Activated naive CD4-positive, alpha-beta T cell treated with Interleukin-2 at 50 U/mL for 16 hours (primary cell): ENCODE data around the gene OR10J1.
"Not testable (repeated sequence)": the region's sequence is repeated elsewhere in the genome, so short reads cannot be mapped to it uniquely, and the experiment has no call there.

Experiments used
- DNase-seq: peaks from one replicate; pipeline ENCODE4 v3.0.0-alpha.2; 2020

The OR10J1 gene, protein sequence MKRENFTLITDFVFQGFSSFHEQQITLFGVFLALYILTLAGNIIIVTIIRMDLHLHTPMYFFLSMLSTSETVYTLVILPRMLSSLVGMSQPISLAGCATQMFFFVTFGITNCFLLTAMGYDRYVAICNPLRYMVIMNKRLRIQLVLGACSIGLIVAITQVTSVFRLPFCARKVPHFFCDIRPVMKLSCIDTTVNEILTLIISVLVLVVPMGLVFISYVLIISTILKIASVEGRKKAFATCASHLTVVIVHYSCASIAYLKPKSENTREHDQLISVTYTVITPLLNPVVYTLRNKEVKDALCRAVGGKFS

DNA sequence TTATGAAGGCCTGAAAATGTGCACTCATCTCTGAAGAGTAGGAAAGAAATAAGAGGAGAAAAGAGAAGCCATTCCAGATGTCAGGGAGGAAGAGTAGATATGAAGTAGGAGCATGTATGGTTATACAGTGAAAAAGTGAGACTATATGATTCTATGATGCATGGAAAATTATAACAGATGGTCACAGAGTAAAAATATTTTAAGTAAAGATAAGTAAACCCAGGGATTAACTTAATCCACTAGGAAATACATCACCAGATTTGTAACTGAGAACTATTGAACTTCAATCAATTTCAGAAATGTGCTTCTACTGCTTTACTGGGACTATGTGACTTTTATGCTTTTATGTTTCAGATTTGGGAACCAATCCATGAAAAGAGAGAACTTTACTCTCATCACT, at the start of gene OR10J1:
Gene OR10J1 (plus strand): TSS at position 301 of the 400 bp plus-strand sequence. CDS start 70 bp downstream, at position 371.
- DNase-seq = no peak

- DNase-seq = no peak
These were observed 32.7 kb upstream of the OR10J1 start for GRCh38 chr1:159406821-159407220.

DNA sequence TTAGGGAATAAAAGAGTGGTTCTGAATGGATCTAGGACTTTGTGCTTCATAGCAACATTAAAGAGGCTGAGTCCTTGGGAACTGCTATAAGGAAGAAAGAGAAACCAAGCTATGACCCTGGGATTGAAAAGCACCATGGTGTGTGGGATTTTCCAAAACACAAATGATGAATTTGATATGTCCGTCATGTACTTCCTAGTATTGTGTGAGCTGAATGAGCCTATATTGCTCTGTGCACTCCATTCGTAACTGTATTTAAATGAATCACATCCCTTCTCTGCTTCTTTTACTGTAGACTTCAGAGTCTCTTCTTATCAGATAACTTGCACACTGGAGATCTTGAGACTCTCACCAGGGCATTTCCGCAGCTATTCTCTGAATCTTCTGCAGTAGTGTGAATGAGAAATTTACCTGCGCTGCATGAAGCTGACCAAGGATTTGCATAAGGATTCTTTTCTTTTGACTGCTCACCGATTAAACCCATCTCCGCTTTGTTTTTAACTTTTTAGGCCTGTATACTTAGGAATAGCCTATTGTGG, 30.6 kb upstream of the OR10J1 start:
- DNase-seq = no peak

DNA sequence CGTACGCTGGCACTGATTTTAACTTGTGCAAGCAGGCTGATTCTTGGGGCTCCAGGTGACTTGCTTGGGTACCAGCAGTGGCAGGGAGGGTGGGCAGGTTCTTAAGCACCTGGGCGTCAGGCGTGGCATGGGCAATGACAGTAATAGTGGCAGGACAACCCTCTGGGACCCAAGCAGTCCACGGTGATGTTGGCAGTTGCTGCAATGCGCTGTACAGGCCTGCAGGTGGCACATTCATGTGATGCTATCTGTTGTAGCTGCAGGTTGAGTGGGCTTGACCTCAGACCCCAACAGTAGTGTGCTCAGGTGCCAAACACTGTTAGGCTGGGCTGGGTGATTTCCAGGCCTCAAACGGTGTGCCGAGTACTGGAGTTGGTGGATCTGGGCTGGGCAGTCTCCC, 17.7 kb upstream of the OR10J1 start:
- no peak for DNase-seq

- DNase-seq = no peak
These were observed 11.0 kb upstream of the OR10J1 start for GRCh38 chr1:159428536-159428935.

DNA sequence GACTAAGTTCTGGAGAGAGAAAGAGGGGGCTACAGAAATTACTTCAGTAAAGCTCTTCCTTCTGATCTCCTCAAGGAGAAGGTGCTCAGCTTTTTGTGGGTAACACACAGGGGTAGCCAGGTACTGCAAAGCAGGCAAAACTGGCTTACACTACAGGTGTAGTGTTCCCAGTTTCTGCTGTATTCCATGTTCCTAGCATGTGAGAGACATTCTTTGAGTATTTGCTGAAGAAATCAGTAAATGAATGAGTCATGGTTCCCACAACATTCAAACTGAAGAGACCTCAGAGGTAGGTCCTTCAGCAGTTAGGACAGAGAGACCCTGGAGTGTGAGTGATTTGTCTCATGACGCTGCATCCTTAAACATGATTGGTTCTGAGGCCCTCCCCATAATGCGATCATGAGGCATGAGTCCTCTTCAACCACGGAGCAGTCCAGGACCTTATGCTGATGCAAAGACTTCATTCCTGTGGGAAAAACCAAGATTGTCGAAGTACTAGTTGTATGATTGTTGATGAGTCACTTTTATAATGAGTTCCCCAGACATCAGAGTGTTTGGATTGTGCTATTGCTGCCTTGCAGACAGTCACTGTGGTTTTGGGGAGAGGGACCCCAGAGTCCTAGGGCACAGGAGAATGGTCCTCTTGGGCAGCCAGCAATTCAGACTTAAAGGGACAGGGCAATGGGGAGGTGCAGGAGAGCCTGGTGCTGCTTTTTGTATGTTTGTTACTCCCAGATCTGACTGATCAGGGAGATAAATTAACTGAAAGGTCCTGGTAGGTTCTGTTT, 10.3 kb upstream of the OR10J1 start:
- no peak for DNase-seq

DNA sequence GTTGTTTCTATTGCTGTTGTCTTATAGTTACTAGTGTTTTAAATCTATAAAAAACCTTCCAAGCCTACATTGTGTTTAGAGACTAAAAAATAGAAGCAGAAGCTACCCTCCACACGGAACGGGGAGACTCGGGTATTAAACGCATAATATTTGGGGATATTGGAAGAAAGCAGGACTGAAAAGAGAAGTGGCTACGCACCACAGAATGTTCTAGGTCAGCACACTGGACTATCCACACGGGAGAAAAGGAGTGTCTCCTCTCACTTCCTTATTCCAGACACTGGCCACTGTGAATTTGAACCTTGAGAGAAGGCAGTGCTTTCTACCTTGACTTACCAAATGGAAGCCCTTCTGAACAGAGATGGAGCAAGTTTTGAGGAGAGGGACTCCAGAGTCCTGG, 8.5 kb upstream of the OR10J1 start:
- DNase-seq = no peak

GRCh38 chr1:159431904-159432303, 7.6 kb upstream of the OR10J1 start, which contains the start of gene OR10J4:
TSS of gene OR10J4 (plus strand) at chr1:159432204.
- no peak for DNase-seq

GRCh38 chr1:159436469-159436868, 3.1 kb upstream of the OR10J1 start:
- DNase-seq = no peak

DNA sequence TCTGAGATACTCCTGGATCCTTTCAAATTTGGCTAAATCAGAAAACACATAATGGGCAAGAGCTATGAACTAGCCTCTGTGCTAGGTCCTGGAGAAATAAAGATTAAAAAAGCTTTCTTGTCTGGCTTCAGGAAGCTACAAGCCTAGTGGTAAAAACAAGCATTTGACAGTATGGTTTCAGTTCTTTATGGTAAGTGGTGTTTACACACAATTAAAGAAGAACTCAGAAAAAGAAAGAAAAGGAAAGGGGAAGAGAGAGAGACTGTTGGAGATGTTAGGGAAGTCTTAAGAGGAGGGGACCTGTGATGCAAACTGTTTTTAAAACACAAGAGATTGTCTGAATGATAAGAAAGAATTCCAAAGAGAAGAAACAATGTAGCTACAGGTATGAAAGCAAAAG, 1.8 kb downstream of the OR10J1 start:
- DNase-seq = no peak

DNA sequence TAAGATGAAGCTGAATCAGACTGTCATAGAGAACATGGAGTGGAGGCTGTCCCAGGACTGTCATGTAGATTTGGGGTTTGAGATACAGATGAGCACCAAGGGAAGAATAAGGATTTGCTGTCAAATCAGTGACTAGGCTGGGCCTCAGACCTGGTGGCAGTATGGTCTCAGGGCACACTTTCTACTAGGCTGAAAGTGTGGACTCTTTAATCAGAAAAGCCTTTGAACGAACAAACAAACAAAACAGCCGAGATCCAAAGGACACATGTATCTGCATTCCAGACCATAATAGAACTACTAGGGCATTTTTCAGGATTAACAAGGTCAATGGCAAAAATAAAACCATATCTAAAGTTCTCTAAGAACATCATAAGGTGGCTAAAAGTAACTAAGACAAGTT, 2.9 kb downstream of the OR10J1 start:
- DNase-seq = no peak

GRCh38 chr1:159443066-159443750, 3.7 kb downstream of the OR10J1 start:
- no peak for DNase-seq

- DNase-seq = no peak
These were observed 5.0 kb downstream of the OR10J1 start for GRCh38 chr1:159444511-159444910.

DNA sequence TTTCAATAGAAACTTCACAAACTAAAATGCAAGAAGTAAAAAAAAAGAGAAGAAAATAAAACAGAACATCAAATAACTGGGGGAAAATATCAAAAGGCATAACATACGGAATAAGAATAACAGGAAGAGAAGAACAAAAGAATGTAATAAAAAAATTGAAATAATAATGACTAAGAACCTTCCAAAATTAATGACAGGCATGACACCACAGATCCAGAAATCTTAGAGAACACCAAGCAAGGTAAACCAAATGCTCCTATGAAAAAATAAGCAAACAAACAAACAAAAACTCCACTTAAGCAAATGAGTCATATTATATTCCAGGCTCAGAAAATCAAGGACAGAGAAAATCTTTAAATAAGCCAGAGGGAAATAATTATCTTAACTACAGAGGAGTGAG, 8.7 kb downstream of the OR10J1 start:
- DNase-seq = no peak

DNA sequence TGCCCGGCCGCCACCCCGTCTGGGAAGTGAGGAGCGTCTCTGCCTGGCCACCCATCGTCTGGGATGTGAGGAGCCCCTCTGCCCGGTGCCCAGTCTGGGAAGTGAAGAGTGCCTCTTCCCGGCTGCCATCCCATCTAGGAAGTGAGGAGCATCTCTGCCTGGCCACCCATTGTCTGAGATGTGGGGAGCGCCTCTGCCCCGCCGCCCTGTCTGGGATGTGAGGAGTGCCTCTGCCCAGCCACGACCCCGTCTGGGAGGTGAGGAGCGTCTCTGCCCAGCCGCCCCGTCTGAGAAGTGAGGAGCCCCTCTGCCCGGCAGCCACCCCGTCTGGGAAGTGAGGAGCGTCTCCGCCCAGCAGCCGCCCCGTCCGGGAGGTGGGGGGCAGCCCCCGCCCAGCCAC, 10.1 kb downstream of the OR10J1 start:
- not testable (repeated sequence) for DNase-seq

- DNase-seq = no peak
These were observed 20.0 kb downstream of the OR10J1 start for GRCh38 chr1:159459551-159459950.

- no peak for DNase-seq
These were observed 25.7 kb downstream of the OR10J1 start for GRCh38 chr1:159465191-159465603.

GRCh38 chr1:159468321-159468720, 28.8 kb downstream of the OR10J1 start:
- no peak for DNase-seq

DNA sequence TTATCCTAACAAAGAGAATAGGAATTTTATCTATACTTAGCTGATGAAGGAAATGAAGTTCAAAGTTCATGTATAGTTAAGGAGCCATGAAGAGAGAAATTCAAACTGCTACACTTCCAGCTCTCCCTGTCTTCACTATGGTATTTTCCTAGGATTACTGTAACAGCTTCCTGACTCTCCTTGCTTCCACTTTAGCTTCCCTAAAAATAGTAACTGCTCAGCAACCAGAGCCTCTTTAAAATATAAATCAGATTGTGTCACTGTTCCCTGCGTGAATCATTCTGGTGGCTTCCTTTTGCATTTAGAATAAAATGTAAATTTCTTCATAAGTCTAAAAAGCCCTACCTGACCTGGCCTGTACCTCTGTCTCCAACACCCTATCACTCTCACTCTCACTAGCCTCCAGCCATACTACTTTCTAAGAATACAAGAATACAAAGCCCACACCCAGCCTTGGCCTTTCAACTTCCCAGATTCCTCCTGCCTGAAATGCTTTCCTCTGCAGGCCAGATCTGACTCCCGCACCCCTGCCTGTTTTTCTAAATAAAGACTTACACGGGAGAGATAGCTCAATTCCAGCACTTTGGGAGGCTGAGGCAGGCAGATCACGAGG, 30.5 kb downstream of the OR10J1 start:
- DNase-seq = no peak

DNA sequence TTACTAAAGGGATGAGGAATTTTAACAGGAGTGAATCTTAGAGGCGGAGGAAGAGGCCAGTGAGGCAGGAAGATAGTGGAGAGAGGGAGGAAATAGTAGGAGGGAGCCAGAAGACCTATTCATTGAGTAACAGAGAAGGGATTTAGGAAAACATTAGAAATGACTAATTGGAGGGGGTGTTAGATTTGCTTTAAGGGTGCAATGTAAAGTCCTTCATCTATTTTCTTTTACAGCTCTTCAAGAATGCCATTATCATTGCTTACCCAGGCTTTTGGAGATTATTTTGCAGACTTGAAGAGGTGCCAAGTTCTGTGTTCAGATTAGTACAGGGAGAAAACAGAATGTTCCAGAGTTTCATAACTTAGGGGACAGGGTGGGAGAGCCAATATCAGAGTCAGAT, 33.8 kb downstream of the OR10J1 start:
- no peak for DNase-seq

GRCh38 chr1:159474926-159475325, 35.4 kb downstream of the OR10J1 start:
- no peak for DNase-seq

- DNase-seq = no peak
These were observed 44.0 kb downstream of the OR10J1 start for GRCh38 chr1:159483501-159483900.
